SK-N-SH (cell line): ENCODE data around the gene KDM2A. TPM values are rescaled to one million over a fixed set of nuclear protein-coding genes. Genes with fewer than 3 reads are reported as not detected.
A peak's percentile ranks its signal among the peaks of the same experiment; 100 is the strongest.

ENCODE experiments used
- CTCF ChIA-PET: fragments of 300-600, 350-600 bp; formaldehyde crosslinking; extraction: SDS; loops from one replicate; lab custom pipeline; 2021; lab: Yijun Ruan, JAX
- POLR2A ChIA-PET: fragments of 350-600 bp; sonication (Branson Sonifier 250); formaldehyde crosslinking; extraction: SDS; loops from one replicate; lab custom pipeline; 2020; ENCODE audit warnings: antibody characterized with exemption, inconsistent platforms; lab: Yijun Ruan, JAX
- DNase-seq: peaks from one replicate; pipeline ENCODE4 v3.0.0; 2012
- H2AFZ ChIP-seq: fragments of 200-600 bp; sonication (generic); 2 replicates; pipeline ENCODE4 v1.8.1; 2016; ENCODE audit warnings: antibody characterized with exemption, mild to moderate bottlenecking, low read depth
- H3F3A ChIP-seq: fragments of 200-600 bp; sonication (generic); replicated peaks from 2 replicates; pipeline ENCODE3; 2016; ENCODE audit warnings: antibody characterized with exemption, mild to moderate bottlenecking; ENCODE audit not compliant: insufficient read depth
- H3K27ac ChIP-seq, 2 experiments: fragments of 200-500 bp in 1 of 2; fragments of 200-600 bp in 1 of 2; sonication (Bioruptor generic) in 1 of 2; sonication (generic), shearing (Covaris generic) in 1 of 2; 2 replicates each; pipeline versions ENCODE4 v1.5.1 to v1.6.1; 2014 to 2016; ENCODE audit warnings: low read depth in 2 of 2, inconsistent platforms in 1 of 2, low read length in 1 of 2, mild to moderate bottlenecking in 1 of 2, mixed read lengths in 1 of 2
- H3K27me3 ChIP-seq: fragments of 200-600 bp; sonication (generic), shearing (Covaris generic); 2 replicates; pipeline ENCODE4 v1.6.1; 2016; ENCODE audit warnings: mixed run types; ENCODE audit not compliant: insufficient read depth
- H3K36me3 ChIP-seq, 2 experiments: fragments of 200-500 bp in 1 of 2; fragments of 200-600 bp in 1 of 2; sonication (Bioruptor generic) in 1 of 2; sonication (generic) in 1 of 2; replicated peaks in 1 of 2; 2 replicates each; pipeline versions ENCODE3 to v1.5.1; 2014 to 2016; ENCODE audit warnings: low read length in 1 of 2, mild to moderate bottlenecking in 1 of 2; ENCODE audit not compliant: insufficient read depth in 2 of 2, control insufficient read depth in 1 of 2
- H3K4me1 ChIP-seq, 2 experiments: fragments of 200-500 bp in 1 of 2; fragments of 200-600 bp in 1 of 2; sonication (Bioruptor generic) in 1 of 2; sonication (generic), shearing (Covaris generic) in 1 of 2; 2 replicates each; pipeline versions ENCODE4 v1.5.1 to v1.6.1; 2014 to 2016; ENCODE audit warnings: low read depth in 1 of 2, low read length in 1 of 2, mixed run types in 1 of 2; ENCODE audit not compliant: insufficient read depth in 2 of 2, control insufficient read depth in 1 of 2
- H3K4me2 ChIP-seq: fragments of 200-600 bp; sonication (generic), shearing (Covaris generic); 2 replicates; pipeline ENCODE4 v1.6.1; 2017; ENCODE audit warnings: mixed run types
- H3K4me3 ChIP-seq, 2 experiments: fragments of 200-500 bp in 1 of 2; fragments of 200-600 bp in 1 of 2; sonication (Bioruptor generic) in 1 of 2; sonication (generic), shearing (Covaris generic) in 1 of 2; 2 replicates each; pipeline versions ENCODE4 v1.5.1 to v1.8.1; 2014 to 2016; ENCODE audit warnings: low read depth in 2 of 2, inconsistent platforms in 1 of 2, low read length in 1 of 2, mild to moderate bottlenecking in 1 of 2, mixed read lengths in 1 of 2, moderate library complexity in 1 of 2
- H3K79me2 ChIP-seq: fragments of 200-600 bp; sonication (generic); 2 replicates; pipeline ENCODE4 v1.8.1; 2017; ENCODE audit warnings: mild to moderate bottlenecking; ENCODE audit not compliant: insufficient read depth
- H3K9ac ChIP-seq: fragments of 200-600 bp; sonication (generic); 2 replicates; pipeline ENCODE4 v1.6.1; 2017; ENCODE audit warnings: mixed run types
- H3K9me2 ChIP-seq: fragments of 200-600 bp; sonication (generic); 2 replicates; pipeline ENCODE4 v1.6.1; 2017; ENCODE audit warnings: mixed run types
- H3K9me3 ChIP-seq: fragments of 200-600 bp; sonication (generic); 2 replicates; pipeline ENCODE4 v1.6.1; 2017; ENCODE audit warnings: mixed run types, mild to moderate bottlenecking, moderate library complexity
- H4K20me1 ChIP-seq: fragments of 200-600 bp; sonication (generic); 2 replicates; pipeline ENCODE4 v1.6.1; 2017; ENCODE audit warnings: mild to moderate bottlenecking, mixed run types; ENCODE audit not compliant: insufficient read depth
- EP300 ChIP-seq, 2 experiments: IDR thresholded peaks; 2 replicates each; pipeline versions ENCODE4 v1.4.0 to v1.6.1; 2012; ENCODE audit warnings: borderline replicate concordance in 1 of 2, low read depth in 1 of 2, low read length in 1 of 2
- FOXM1 ChIP-seq: IDR thresholded peaks from 2 replicates; pipeline ENCODE4 v1.4.0; 2012; ENCODE audit warnings: low read depth, mild to moderate bottlenecking
- JUND ChIP-seq: IDR thresholded peaks from 2 replicates; pipeline ENCODE4 v1.4.0; 2012
- MEF2A ChIP-seq: IDR thresholded peaks from 2 replicates; pipeline ENCODE4 v1.4.0; 2012; ENCODE audit warnings: low read depth, borderline replicate concordance
- PBX3 ChIP-seq: IDR thresholded peaks from 2 replicates; pipeline ENCODE4; 2012
- RXRA ChIP-seq: IDR thresholded peaks from 2 replicates; pipeline ENCODE4 v1.4.0; 2012; ENCODE audit warnings: low read depth, mild to moderate bottlenecking, borderline replicate concordance
- TCF12 ChIP-seq: IDR thresholded peaks from 2 replicates; pipeline ENCODE4 v1.4.0; 2012
- TEAD4 ChIP-seq: IDR thresholded peaks from 2 replicates; pipeline ENCODE4 v1.4.0; 2012; ENCODE audit warnings: mild to moderate bottlenecking, borderline replicate concordance; ENCODE audit not compliant: insufficient read depth
- ZBTB33 ChIP-seq: IDR thresholded peaks from 2 replicates; pipeline ENCODE4 v1.4.0; 2012; ENCODE audit warnings: low read depth, borderline replicate concordance
- WGBS: methylation state at CpG from one replicate; pipeline ENCODE4 v1.1.6; 2017; ENCODE audit warnings: low lambda C conversion rate; 5-methylcytosine and 5-hydroxymethylcytosine counted together
- polyA plus RNA-seq, 3 experiments: library from polyadenylated mRNA; depleted of rRNA; stranded (reverse); fragments of >200 nt; gene quantifications; 2 replicates each; pipeline ENCODE4 v1.2.3, GENCODE V29; 2012
- TF ChIP-seq, protein P1 (sequence below): fragments of 150-350 bp; IDR thresholded peaks from 2 replicates; pipeline ENCODE4 v1.6.1; 2017; ENCODE audit warnings: antibody characterized with exemption, low read length, low read depth, borderline replicate concordance
- TF ChIP-seq, protein P2 (sequence below): IDR thresholded peaks from 2 replicates; pipeline ENCODE4 v1.4.0; 2012; ENCODE audit warnings: low read depth

The KDM2A gene
- polyA plus RNA-seq, 1 of the 3 experiments (the other 2 are of a cell fraction) = 28.4 TPM

- Histone ChIP-seq H2AFZ (no peak overlapping the region), H3K4me2 (peak overlapping the region; percentile 99)
- CTCF ChIA-PET = interaction anchor here (0.7 to 2.4 kb wide), 4 partner anchors 19 to 162 kb away, joined by 3 to 10 read pairs (median 6); no protein-coding TSS in a partner anchor
Measured at GRCh38 chr11:67243051-67243450, 124.0 kb downstream of the KDM2A start.

GRCh38 chr11:67245046-67245445 is 126.0 kb downstream of the KDM2A start:
- Histone ChIP-seq H3K79me2 (peaks cover 61% of the 10 kb centered on the region), H3K4me3 (no peak overlapping the region), H3K27ac (no peak overlapping the region), H3K9me3 (no peaks in the 10 kb centered on the region), H2AFZ (no peak overlapping the region), H3K4me2 (no peak overlapping the region), H3K27me3 (no peaks in the 10 kb centered on the region), H4K20me1 (peaks cover 37% of the 10 kb centered on the region), H3K4me1 (peaks cover 0 to 11% of the 10 kb centered on the region in 2 experiments; a peak in 1 of 4 replicates), H3K9me2 (no peaks in the 10 kb centered on the region), H3K36me3 (peaks cover 50 to 56% of the 10 kb centered on the region in 2 experiments), H3K9ac (no peak overlapping the region), H3F3A (peaks cover 8% of the 10 kb centered on the region)
- ChIA-PET CTCF (interaction anchor here (1.9 to 4.1 kb wide), 3 partner anchors 17 to 164 kb away, joined by 6 to 24 read pairs (median 7); no protein-coding TSS in a partner anchor), POLR2A (no interaction called here)
- WGBS = 94% methylated on average over 11 of the region's 11 CpGs
- TF ChIP-seq FOXM1 (no peak), MEF2A (no peak)
- TF ChIP-seq, protein P1, sequence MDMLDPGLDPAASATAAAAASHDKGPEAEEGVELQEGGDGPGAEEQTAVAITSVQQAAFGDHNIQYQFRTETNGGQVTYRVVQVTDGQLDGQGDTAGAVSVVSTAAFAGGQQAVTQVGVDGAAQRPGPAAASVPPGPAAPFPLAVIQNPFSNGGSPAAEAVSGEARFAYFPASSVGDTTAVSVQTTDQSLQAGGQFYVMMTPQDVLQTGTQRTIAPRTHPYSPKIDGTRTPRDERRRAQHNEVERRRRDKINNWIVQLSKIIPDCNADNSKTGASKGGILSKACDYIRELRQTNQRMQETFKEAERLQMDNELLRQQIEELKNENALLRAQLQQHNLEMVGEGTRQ = no peak
- no peak for DNase-seq

More at GRCh38 chr11:67243051-67243450, 124.0 kb downstream of the KDM2A start:
- peak overlapping the region in 1 of 2 experiments; percentile 18; a peak in 2 of 4 replicates for H3K27ac ChIP-seq
- TF ChIP-seq PBX3 (peak; percentile 47; the same call in 1 of the 2 replicates), EP300 (IDR thresholded peaks at IDR 0.05; ENCODE audit: borderline replicate concordance in 1 of 2, low read depth in 1 of 2, low read length in 1 of 2) (peak in 1 of 2 experiments; percentile 24; a peak in 1 of 4 replicates), RXRA (no peak), ZBTB33 (no peak), TCF12 (peak; percentile 52; the same call in 1 of the 2 replicates), TEAD4 (no peak), JUND (no peak)
- TF ChIP-seq, protein P2, sequence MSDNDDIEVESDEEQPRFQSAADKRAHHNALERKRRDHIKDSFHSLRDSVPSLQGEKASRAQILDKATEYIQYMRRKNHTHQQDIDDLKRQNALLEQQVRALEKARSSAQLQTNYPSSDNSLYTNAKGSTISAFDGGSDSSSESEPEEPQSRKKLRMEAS = no peak
- TF ChIP-seq, all 33 proteins: peak for 3
- POLR2A ChIA-PET = no interaction called here
- WGBS = 60% methylated on average over 2 of the region's 2 CpGs
- H3K4me3 ChIP-seq = no peak overlapping the region
- no peaks in the 10 kb centered on the region for H3K9me2 ChIP-seq
- no peaks in the 10 kb centered on the region for H3K9me3 ChIP-seq
- peaks cover 32% of the 10 kb centered on the region for H4K20me1 ChIP-seq
- peaks cover 7 to 24% of the 10 kb centered on the region in 2 experiments; a peak in 3 of 4 replicates for H3K4me1 ChIP-seq
- DNase-seq = no peak
- H3K36me3 ChIP-seq = peaks cover 34 to 42% of the 10 kb centered on the region in 2 experiments
- H3F3A ChIP-seq = peaks cover 19% of the 10 kb centered on the region
- H3K79me2 ChIP-seq = peaks cover 66% of the 10 kb centered on the region
- no peaks in the 10 kb centered on the region for H3K27me3 ChIP-seq
- H3K9ac ChIP-seq = no peak overlapping the region
